WTC11 (cell line): Measurements from ENCODE around the gene CST3. TPM values are rescaled to one million over a fixed set of nuclear protein-coding genes. Genes with fewer than 3 reads are reported as not detected.

Experiments used
- ATAC-seq: fragments of 200-7000 bp; cut with Tn5 transposase; 2 replicates; pipeline ENCODE4 v1.10.0; 2021; ENCODE audit warnings: mild to moderate bottlenecking, moderate library complexity
- CTCF ChIA-PET: fragments of 300-600 bp; sonication (Branson Sonifier 250); formaldehyde crosslinking; loops from one replicate; lab custom pipeline; 2021; ENCODE audit warnings: antibody characterized with exemption; lab: Charles Lee
- POLR2A ChIA-PET: fragments of 350-600 bp; sonication (Branson Sonifier 250); formaldehyde crosslinking; loops from one replicate; lab custom pipeline; 2021; ENCODE audit warnings: antibody characterized with exemption; lab: Charles Lee
- DNase-seq: peaks from one replicate; pipeline ENCODE4 v3.0.0; 2021; ENCODE audit warnings: low spot score
- H3K27ac Mint-ChIP-seq: 2 replicates; pipeline ENCODE4 v1.8.0; 2021; ENCODE audit warnings: mixed read lengths
- H3K27me3 Mint-ChIP-seq: 2 replicates; pipeline ENCODE4 v1.8.0; 2021; ENCODE audit warnings: low read depth, mild to moderate bottlenecking, moderate library complexity, mixed read lengths
- H3K36me3 Mint-ChIP-seq: 2 replicates; pipeline ENCODE4 v1.8.0; 2021; ENCODE audit warnings: mixed read lengths
- H3K4me1 Mint-ChIP-seq: 2 replicates; pipeline ENCODE4 v1.8.0; 2022; ENCODE audit warnings: mixed read lengths
- H3K4me3 Mint-ChIP-seq: 2 replicates; pipeline ENCODE4 v1.8.0; 2021; ENCODE audit warnings: mild to moderate bottlenecking, moderate library complexity, mixed read lengths
- H3K9me3 Mint-ChIP-seq: 2 replicates; pipeline ENCODE4 v1.8.0; 2021; ENCODE audit warnings: mixed read lengths
- ATF1 ChIP-seq: sonication (generic); formaldehyde crosslinking; IDR thresholded peaks from 2 replicates; pipeline ENCODE4 v1.8.1; 2023; ENCODE audit warnings: mild to moderate bottlenecking, moderate library complexity, missing genetic modification reagents
- ATF6 ChIP-seq: sonication (generic); formaldehyde crosslinking; IDR thresholded peaks from 2 replicates; pipeline ENCODE4 v1.8.1; 2023; ENCODE audit warnings: mild to moderate bottlenecking, missing genetic modification reagents
- ERG ChIP-seq: fragments of 250-450 bp; sonication (Bioruptor Pico); IDR thresholded peaks from 2 replicates; pipeline ENCODE4 v1.8.0; 2021; ENCODE audit warnings: mild to moderate bottlenecking
- GABPB1 ChIP-seq: sonication (generic); formaldehyde crosslinking; IDR thresholded peaks from 2 replicates; pipeline ENCODE4 v1.8.1; 2023; ENCODE audit warnings: mild to moderate bottlenecking, missing genetic modification reagents
- IRF2 ChIP-seq: sonication (generic); formaldehyde crosslinking; IDR thresholded peaks from 2 replicates; pipeline ENCODE4 v1.8.0; 2022; ENCODE audit warnings: low read depth, missing genetic modification reagents, borderline replicate concordance
- JAZF1 ChIP-seq: fragments of 250-450 bp; sonication (Bioruptor Pico); IDR thresholded peaks from 2 replicates; pipeline ENCODE4 v1.9.0; 2021; ENCODE audit warnings: moderate library complexity, mild to moderate bottlenecking, inconsistent platforms
- KAT7 ChIP-seq: sonication (generic); formaldehyde crosslinking; IDR thresholded peaks from 2 replicates; pipeline ENCODE4 v1.8.1; 2023; ENCODE audit warnings: missing genetic modification reagents, mild to moderate bottlenecking, borderline replicate concordance
- NR3C1 ChIP-seq: sonication (generic); formaldehyde crosslinking; conservative IDR thresholded peaks from 2 replicates; pipeline ENCODE4 v1.8.1; 2023; ENCODE audit warnings: low read depth, mild to moderate bottlenecking, missing genetic modification reagents
- RELA ChIP-seq: sonication (generic); formaldehyde crosslinking; IDR thresholded peaks from 2 replicates; pipeline ENCODE4 v1.8.1; 2022; ENCODE audit warnings: missing genetic modification reagents, mild to moderate bottlenecking, borderline replicate concordance
- SOX15 ChIP-seq: fragments of 250-450 bp; sonication (Bioruptor Pico); IDR thresholded peaks from 2 replicates; pipeline ENCODE4 v1.9.0; 2021; ENCODE audit warnings: mild to moderate bottlenecking
- ZNF121 ChIP-seq: sonication (generic); formaldehyde crosslinking; IDR thresholded peaks from 2 replicates; pipeline ENCODE4 v1.8.0; 2023; ENCODE audit warnings: missing genetic modification reagents
- ZNF138 ChIP-seq: sonication (generic); formaldehyde crosslinking; conservative IDR thresholded peaks from 2 replicates; pipeline ENCODE4 v1.8.1; 2022; ENCODE audit warnings: mild to moderate bottlenecking, moderate library complexity, missing genetic modification reagents
- total RNA-seq: library from RNA; stranded (reverse); gene quantifications from 3 replicates; pipeline ENCODE4 v1.2.3, GENCODE V29; 2021
- TF ChIP-seq, protein P1 (sequence below): sonication (generic); formaldehyde crosslinking; IDR thresholded peaks from 2 replicates; pipeline ENCODE4 v1.8.0; 2023; ENCODE audit warnings: missing genetic modification reagents
- TF ChIP-seq, protein P2 (sequence below): sonication (generic); formaldehyde crosslinking; IDR thresholded peaks from 2 replicates; pipeline ENCODE4 v1.8.0; 2023; ENCODE audit warnings: missing genetic modification reagents, mild to moderate bottlenecking, borderline replicate concordance
- TF ChIP-seq, protein P3 (sequence below): sonication (generic); formaldehyde crosslinking; conservative IDR thresholded peaks from 2 replicates; pipeline ENCODE4 v1.8.1; 2022; ENCODE audit warnings: mild to moderate bottlenecking, missing genetic modification reagents

CST3 gene
- total RNA-seq, 1 experiment from 2014 or later = 52.1 TPM

- Mint-ChIP-seq H3K36me3 (no peaks in the 10 kb centered on the region), H3K4me3 (no peak overlapping the region), H3K27me3 (peaks cover 4% of the 10 kb centered on the region; the same call in 1 of the 2 replicates), H3K4me1 (peaks cover 7% of the 10 kb centered on the region; the same call in 1 of the 2 replicates)
- POLR2A ChIA-PET = no interaction called here
- ATAC-seq (no peak), DNase-seq (no peak)
- CTCF ChIA-PET = no interaction called here
- TF ChIP-seq NR3C1 (CRISPR knock-in tag) (no peak), IRF2 (no peak), ZNF138 (CRISPR knock-in tag) (no peak), ATF6 (CRISPR knock-in tag) (no peak), SOX15 (CRISPR knock-in tag) (no peak), JAZF1 (no peak), ERG (CRISPR knock-in tag) (no peak), RELA (CRISPR knock-in tag) (no peak), KAT7 (no peak), ATF1 (CRISPR knock-in tag) (no peak)
- TF ChIP-seq, protein P1, sequence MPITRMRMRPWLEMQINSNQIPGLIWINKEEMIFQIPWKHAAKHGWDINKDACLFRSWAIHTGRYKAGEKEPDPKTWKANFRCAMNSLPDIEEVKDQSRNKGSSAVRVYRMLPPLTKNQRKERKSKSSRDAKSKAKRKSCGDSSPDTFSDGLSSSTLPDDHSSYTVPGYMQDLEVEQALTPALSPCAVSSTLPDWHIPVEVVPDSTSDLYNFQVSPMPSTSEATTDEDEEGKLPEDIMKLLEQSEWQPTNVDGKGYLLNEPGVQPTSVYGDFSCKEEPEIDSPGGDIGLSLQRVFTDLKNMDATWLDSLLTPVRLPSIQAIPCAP (CRISPR knock-in tag) = no peak
- TF ChIP-seq, protein P2, sequence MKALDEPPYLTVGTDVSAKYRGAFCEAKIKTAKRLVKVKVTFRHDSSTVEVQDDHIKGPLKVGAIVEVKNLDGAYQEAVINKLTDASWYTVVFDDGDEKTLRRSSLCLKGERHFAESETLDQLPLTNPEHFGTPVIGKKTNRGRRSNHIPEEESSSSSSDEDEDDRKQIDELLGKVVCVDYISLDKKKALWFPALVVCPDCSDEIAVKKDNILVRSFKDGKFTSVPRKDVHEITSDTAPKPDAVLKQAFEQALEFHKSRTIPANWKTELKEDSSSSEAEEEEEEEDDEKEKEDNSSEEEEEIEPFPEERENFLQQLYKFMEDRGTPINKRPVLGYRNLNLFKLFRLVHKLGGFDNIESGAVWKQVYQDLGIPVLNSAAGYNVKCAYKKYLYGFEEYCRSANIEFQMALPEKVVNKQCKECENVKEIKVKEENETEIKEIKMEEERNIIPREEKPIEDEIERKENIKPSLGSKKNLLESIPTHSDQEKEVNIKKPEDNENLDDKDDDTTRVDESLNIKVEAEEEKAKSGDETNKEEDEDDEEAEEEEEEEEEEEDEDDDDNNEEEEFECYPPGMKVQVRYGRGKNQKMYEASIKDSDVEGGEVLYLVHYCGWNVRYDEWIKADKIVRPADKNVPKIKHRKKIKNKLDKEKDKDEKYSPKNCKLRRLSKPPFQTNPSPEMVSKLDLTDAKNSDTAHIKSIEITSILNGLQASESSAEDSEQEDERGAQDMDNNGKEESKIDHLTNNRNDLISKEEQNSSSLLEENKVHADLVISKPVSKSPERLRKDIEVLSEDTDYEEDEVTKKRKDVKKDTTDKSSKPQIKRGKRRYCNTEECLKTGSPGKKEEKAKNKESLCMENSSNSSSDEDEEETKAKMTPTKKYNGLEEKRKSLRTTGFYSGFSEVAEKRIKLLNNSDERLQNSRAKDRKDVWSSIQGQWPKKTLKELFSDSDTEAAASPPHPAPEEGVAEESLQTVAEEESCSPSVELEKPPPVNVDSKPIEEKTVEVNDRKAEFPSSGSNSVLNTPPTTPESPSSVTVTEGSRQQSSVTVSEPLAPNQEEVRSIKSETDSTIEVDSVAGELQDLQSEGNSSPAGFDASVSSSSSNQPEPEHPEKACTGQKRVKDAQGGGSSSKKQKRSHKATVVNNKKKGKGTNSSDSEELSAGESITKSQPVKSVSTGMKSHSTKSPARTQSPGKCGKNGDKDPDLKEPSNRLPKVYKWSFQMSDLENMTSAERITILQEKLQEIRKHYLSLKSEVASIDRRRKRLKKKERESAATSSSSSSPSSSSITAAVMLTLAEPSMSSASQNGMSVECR (CRISPR knock-in tag) = no peak
- TF ChIP-seq, protein P3, sequence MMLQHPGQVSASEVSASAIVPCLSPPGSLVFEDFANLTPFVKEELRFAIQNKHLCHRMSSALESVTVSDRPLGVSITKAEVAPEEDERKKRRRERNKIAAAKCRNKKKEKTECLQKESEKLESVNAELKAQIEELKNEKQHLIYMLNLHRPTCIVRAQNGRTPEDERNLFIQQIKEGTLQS = no peak
- TF ChIP-seq, all 79 proteins: peak for 0
- no peak overlapping the region for H3K27ac Mint-ChIP-seq
- H3K9me3 Mint-ChIP-seq = no peaks in the 10 kb centered on the region; the same call in 1 of the 2 replicates
Measured at GRCh38 chr20:23651117-23651516, 13.4 kb upstream of the CST3 start.

GRCh38 chr20:23649830-23650417 is 12.2 kb upstream of the CST3 start:
- Mint-ChIP-seq H3K27me3 (peaks cover 4% of the 10 kb centered on the region; the same call in 1 of the 2 replicates), H3K27ac (no peak overlapping the region), H3K4me3 (no peak overlapping the region)
- no peak for ATAC-seq
- CTCF ChIA-PET = no interaction called here
- POLR2A ChIA-PET = no interaction called here
- TF ChIP-seq ZNF121 (no peak), GABPB1 (peak; percentile 85)
- TF ChIP-seq, all 79 proteins: peak for 1
- Mint-ChIP-seq H3K9me3 (no peaks in the 10 kb centered on the region; the same call in 1 of the 2 replicates), H3K4me1 (peaks cover 7% of the 10 kb centered on the region; the same call in 1 of the 2 replicates), H3K36me3 (no peaks in the 10 kb centered on the region)
- DNase-seq = no peak
